CD14-positive monocyte (primary cell): ENCODE results near the gene PPM1B. TPM values are rescaled to one million over a fixed set of nuclear protein-coding genes. Genes with fewer than 3 reads are reported as not detected.

Source experiments
- DNase-seq, 3 donors: peaks; one replicate each; pipeline ENCODE4 v3.0.0-alpha.2; 2011 to 2022
- H2AFZ ChIP-seq: 2 replicates; pipeline ENCODE4 v1.6.0; 2012; ENCODE audit warnings: mild to moderate bottlenecking, low read depth, low read length, inconsistent platforms; ENCODE audit not compliant: insufficient read depth, poor library complexity, severe bottlenecking
- H3K27ac ChIP-seq, 2 donors: 1 replicate in 1 of 2; 2 replicates in 1 of 2; pipeline ENCODE4 v1.5.1; 2012 to 2013; ENCODE audit warnings: low read length in 2 of 2, control low read depth in 1 of 2, inconsistent platforms in 1 of 2, low read depth in 1 of 2, mild to moderate bottlenecking in 1 of 2
- H3K27me3 ChIP-seq, 2 donors: one replicate each; pipeline versions ENCODE4 v1.6.0 to v1.6.1; 2011 to 2013; ENCODE audit warnings: low read length in 2 of 2; ENCODE audit not compliant: control insufficient read depth in 2 of 2, insufficient read depth in 2 of 2
- H3K36me3 ChIP-seq, 2 donors: replicated peaks in 1 of 2; 1 replicate in 1 of 2; 2 replicates in 1 of 2; pipeline versions ENCODE4 v1.5.1 to v1.6.1; 2012 to 2013; ENCODE audit warnings: low read length in 2 of 2, control low read depth in 1 of 2, inconsistent platforms in 1 of 2, mild to moderate bottlenecking in 1 of 2; ENCODE audit not compliant: insufficient read depth in 2 of 2, control insufficient read depth in 1 of 2
- H3K4me1 ChIP-seq, 2 donors: 1 replicate in 1 of 2; 2 replicates in 1 of 2; pipeline versions ENCODE4 v1.5.1 to v1.6.1; 2012 to 2013; ENCODE audit warnings: low read length in 2 of 2, control low read depth in 1 of 2, inconsistent platforms in 1 of 2, mild to moderate bottlenecking in 1 of 2, moderate library complexity in 1 of 2; ENCODE audit not compliant: insufficient read depth in 2 of 2, control insufficient read depth in 1 of 2
- H3K4me2 ChIP-seq: replicated peaks from 2 replicates; pipeline ENCODE3; 2012; ENCODE audit warnings: low read length, moderate library complexity, mild to moderate bottlenecking; ENCODE audit not compliant: poor library complexity, severe bottlenecking; ENCODE audit errors: extremely low read depth
- H3K4me3 ChIP-seq, 3 experiments: fragments of 200-600 bp in 1 of 3; sonication (generic) in 1 of 3; replicated peaks in 1 of 3; 1 replicate in 2 of 3; 2 replicates in 1 of 3; pipeline ENCODE4 v1.5.1; 2011 to 2013; ENCODE audit warnings: low read length in 3 of 3, mild to moderate bottlenecking in 3 of 3, control low read depth in 2 of 3, low read depth in 2 of 3, inconsistent platforms in 1 of 3, moderate library complexity in 1 of 3
- H3K79me2 ChIP-seq: 2 replicates; pipeline ENCODE4 v1.6.0; 2012; ENCODE audit warnings: mild to moderate bottlenecking, control low read depth, inconsistent platforms, low read length, moderate library complexity; ENCODE audit not compliant: insufficient read depth
- H3K9ac ChIP-seq: 2 replicates; pipeline ENCODE4 v1.6.0; 2017; ENCODE audit warnings: low read length, mild to moderate bottlenecking; ENCODE audit not compliant: insufficient read depth, poor library complexity, severe bottlenecking
- H3K9me3 ChIP-seq, 2 donors: replicated peaks in 1 of 2; 1 replicate in 1 of 2; 2 replicates in 1 of 2; pipeline versions ENCODE4 v1.5.1 to v1.6.1; 2012 to 2013; ENCODE audit warnings: low read length in 2 of 2, control low read depth in 1 of 2; ENCODE audit not compliant: control insufficient read depth in 1 of 2, insufficient read depth in 1 of 2
- H4K20me1 ChIP-seq: 2 replicates; pipeline ENCODE4 v1.6.0; 2012; ENCODE audit warnings: mild to moderate bottlenecking, low read length, control low read depth, moderate library complexity; ENCODE audit not compliant: insufficient read depth
- H3K27ac Mint-ChIP-seq, 7 donors: one replicate each; pipeline ENCODE4 v1.8.0; 2020; ENCODE audit warnings: mild to moderate bottlenecking in 7 of 7, mixed read lengths in 7 of 7, moderate library complexity in 6 of 7, inconsistent platforms in 2 of 7
- H3K27me3 Mint-ChIP-seq, 3 donors: one replicate each; pipeline ENCODE4 v1.8.0; 2021 to 2022; ENCODE audit warnings: low read depth in 3 of 3, mild to moderate bottlenecking in 3 of 3, mixed read lengths in 3 of 3, moderate library complexity in 3 of 3, inconsistent platforms in 1 of 3
- H3K36me3 Mint-ChIP-seq, 2 donors: one replicate each; pipeline ENCODE4 v1.8.0; 2020; ENCODE audit warnings: mixed read lengths in 2 of 2, inconsistent platforms in 1 of 2, mild to moderate bottlenecking in 1 of 2
- H3K4me1 Mint-ChIP-seq: one replicate; pipeline ENCODE4 v1.8.0; 2020; ENCODE audit warnings: mild to moderate bottlenecking, mixed read lengths
- H3K4me3 Mint-ChIP-seq, 2 donors: one replicate each; pipeline ENCODE4 v1.8.0; 2020; ENCODE audit warnings: mild to moderate bottlenecking in 2 of 2, mixed read lengths in 2 of 2, moderate library complexity in 1 of 2
- H3K9me3 Mint-ChIP-seq, 7 donors: one replicate each; pipeline ENCODE4 v1.8.0; 2020 to 2022; ENCODE audit warnings: mixed read lengths in 7 of 7, mild to moderate bottlenecking in 6 of 7, moderate library complexity in 6 of 7, inconsistent platforms in 2 of 7
- WGBS: methylation state at CpG from one replicate; pipeline ENCODE4 v1.1.5; 2013; ENCODE audit warnings: missing lambda C conversion rate; ENCODE audit not compliant: insufficient coverage; 5-methylcytosine and 5-hydroxymethylcytosine counted together
- intact Hi-C, 2 donors: fragments of 100-400 bp; cut with micrococcal nuclease; formaldehyde crosslinking; loops; one replicate each; pipeline versions ENCODE4 v1.15.0 to v1.15.1; 2023
- polyA plus RNA-seq, 3 donors: library from polyadenylated mRNA; depleted of rRNA in 1 of 3; unstranded in 2 of 3; stranded (reverse) in 1 of 3; fragments of 300-500 nt in 2 of 3; fragments of >200 nt in 1 of 3; fragmentation: Illumina TruSeq in 2 of 3; gene quantifications; 1 replicate in 2 of 3; 2 replicates in 1 of 3; pipeline ENCODE4 v1.2.3, GENCODE V29; 2012 to 2021
- TF ChIP-seq, protein P1 (sequence below): fragments of 200-600 bp; IDR thresholded peaks from one replicate; pipeline ENCODE4 v1.8.0; 2022; ENCODE audit warnings: antibody characterized with exemption, mild to moderate bottlenecking

Gene PPM1B
- polyA plus RNA-seq, 3 donors = 17.7 to 34.6 (median 24.9) TPM

DNA sequence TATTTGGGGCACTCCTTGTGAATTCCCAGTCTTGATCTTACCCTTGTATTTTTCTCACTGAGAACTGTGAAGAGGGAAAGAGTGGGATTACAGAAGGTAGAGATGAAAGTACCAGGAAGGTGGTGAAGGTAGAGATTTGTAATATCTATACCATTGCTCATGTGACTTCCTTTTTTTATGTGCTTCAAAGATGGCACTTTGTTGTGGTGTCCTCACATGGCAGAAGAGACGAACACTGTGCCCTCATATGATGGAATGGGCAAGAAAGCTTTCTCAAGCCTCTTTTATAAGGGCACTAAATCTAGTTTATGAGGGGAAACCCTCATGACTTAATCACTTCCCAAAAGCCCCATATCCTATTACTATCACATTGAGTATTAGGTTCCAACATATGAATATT lies 28.9 kb upstream of the PPM1B start:
- no peak for DNase-seq
- no peaks in the 10 kb centered on the region for H4K20me1 ChIP-seq
- H3K27me3 Mint-ChIP-seq = peaks cover 0 to 5% (median 3%) of the 10 kb centered on the region in 3 donors
- H3K27ac ChIP-seq = no peak overlapping the region
- H3K4me1 Mint-ChIP-seq = peaks cover 15% of the 10 kb centered on the region
- intact Hi-C loops = no loop called here
- H3K4me3 Mint-ChIP-seq = no peak overlapping the region
- H3K27me3 ChIP-seq = no peaks in the 10 kb centered on the region
- no peaks in the 10 kb centered on the region for H3K36me3 Mint-ChIP-seq
- TF ChIP-seq, protein P1, sequence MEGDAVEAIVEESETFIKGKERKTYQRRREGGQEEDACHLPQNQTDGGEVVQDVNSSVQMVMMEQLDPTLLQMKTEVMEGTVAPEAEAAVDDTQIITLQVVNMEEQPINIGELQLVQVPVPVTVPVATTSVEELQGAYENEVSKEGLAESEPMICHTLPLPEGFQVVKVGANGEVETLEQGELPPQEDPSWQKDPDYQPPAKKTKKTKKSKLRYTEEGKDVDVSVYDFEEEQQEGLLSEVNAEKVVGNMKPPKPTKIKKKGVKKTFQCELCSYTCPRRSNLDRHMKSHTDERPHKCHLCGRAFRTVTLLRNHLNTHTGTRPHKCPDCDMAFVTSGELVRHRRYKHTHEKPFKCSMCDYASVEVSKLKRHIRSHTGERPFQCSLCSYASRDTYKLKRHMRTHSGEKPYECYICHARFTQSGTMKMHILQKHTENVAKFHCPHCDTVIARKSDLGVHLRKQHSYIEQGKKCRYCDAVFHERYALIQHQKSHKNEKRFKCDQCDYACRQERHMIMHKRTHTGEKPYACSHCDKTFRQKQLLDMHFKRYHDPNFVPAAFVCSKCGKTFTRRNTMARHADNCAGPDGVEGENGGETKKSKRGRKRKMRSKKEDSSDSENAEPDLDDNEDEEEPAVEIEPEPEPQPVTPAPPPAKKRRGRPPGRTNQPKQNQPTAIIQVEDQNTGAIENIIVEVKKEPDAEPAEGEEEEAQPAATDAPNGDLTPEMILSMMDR = no peak
- H3K4me2 ChIP-seq = no peak overlapping the region
- no peak overlapping the region for H3K4me3 ChIP-seq
- peaks cover 0 to 10% of the 10 kb centered on the region in 2 donors for H3K4me1 ChIP-seq
- H3K9ac ChIP-seq = no peak overlapping the region
- peaks cover 0 to 6% (median 0%) of the 10 kb centered on the region in 7 donors for H3K9me3 Mint-ChIP-seq
- no peaks in the 10 kb centered on the region for H3K79me2 ChIP-seq
- H2AFZ ChIP-seq = no peak overlapping the region
- no CpG with 5 or more reads among the region's 1 CpG for WGBS
- no peaks in the 10 kb centered on the region for H3K36me3 ChIP-seq
- peak overlapping the region in 1 of 7 donors; percentile 3 for H3K27ac Mint-ChIP-seq
- no peaks in the 10 kb centered on the region for H3K9me3 ChIP-seq

GRCh38 chr2:44142306-44142705 lies 26.4 kb upstream of the PPM1B start:
- no peaks in the 10 kb centered on the region for H4K20me1 ChIP-seq
- Mint-ChIP-seq H3K36me3 (no peaks in the 10 kb centered on the region), H3K4me1 (peaks cover 12% of the 10 kb centered on the region), H3K4me3 (no peak overlapping the region), H3K27me3 (peaks cover 0 to 7% (median 3%) of the 10 kb centered on the region in 3 donors), H3K9me3 (peaks cover 0 to 6% (median 0%) of the 10 kb centered on the region in 7 donors), H3K27ac (no peak overlapping the region)
- H3K79me2 ChIP-seq = no peaks in the 10 kb centered on the region
- WGBS = 100% methylated on average over 1 of the region's 1 CpG
- no peaks in the 10 kb centered on the region for H3K36me3 ChIP-seq
- H3K27ac ChIP-seq = no peak overlapping the region
- no peak for DNase-seq
- TF ChIP-seq, protein P1 = no peak
- intact Hi-C loops = no loop called here
- H2AFZ ChIP-seq = no peak overlapping the region
- no peak overlapping the region for H3K4me3 ChIP-seq
- no peaks in the 10 kb centered on the region for H3K9me3 ChIP-seq
- no peak overlapping the region for H3K4me2 ChIP-seq
- no peaks in the 10 kb centered on the region for H3K27me3 ChIP-seq
- peaks cover 0 to 10% of the 10 kb centered on the region in 2 donors for H3K4me1 ChIP-seq
- no peak overlapping the region for H3K9ac ChIP-seq
